Endothelial cell of umbilical vein (primary cell): ENCODE results near the gene CHMP4B. TPM values are rescaled to one million over a fixed set of nuclear protein-coding genes. Genes with fewer than 3 reads are reported as not detected.

Experiments used
- BruUV-seq: library from RNA; stranded (reverse); fragments of 400-500 nt; replicated peaks from 2 replicates; lab custom pipeline; 2021; lab: Mats Ljungman, UMichigan
- CTCF ChIA-PET: fragments of 300-600, 350-600 bp; sonication (Branson Sonifier 250); formaldehyde crosslinking; loops from one replicate; lab custom pipeline; 2021; ENCODE audit warnings: antibody characterized with exemption, inconsistent platforms; lab: Charles Lee
- POLR2A ChIA-PET: fragments of 300-600, 350-600 bp; sonication (Branson Sonifier 250); formaldehyde crosslinking; loops from one replicate; lab custom pipeline; 2021; ENCODE audit warnings: antibody characterized with exemption, inconsistent platforms; lab: Charles Lee
- DNase-seq: peaks from one replicate; pipeline ENCODE4 v3.0.0-alpha.2; 2011; ENCODE audit warnings: low read depth, low spot score
- FAIRE-seq: peaks from 2 replicates; lab custom pipeline; 2011; peaks lifted over from hg19 to GRCh38; lab: Jason Lieb, UNC
- H2AFZ ChIP-seq: 2 replicates; pipeline ENCODE4 v1.6.0; 2012; ENCODE audit warnings: low read depth, low read length, control low read depth, inconsistent platforms
- H3K27ac ChIP-seq: 2 replicates; pipeline ENCODE4 v1.5.1; 2011; ENCODE audit warnings: low read depth, mild to moderate bottlenecking, control low read depth, low read length, moderate library complexity; ENCODE audit not compliant: insufficient read depth
- H3K27me3 ChIP-seq, 2 experiments: 2 replicates each; pipeline versions ENCODE4 v1.6.0 to v1.6.1; 2011; ENCODE audit warnings: low read length in 2 of 2, mixed read lengths in 1 of 2; ENCODE audit not compliant: control insufficient read depth in 2 of 2, insufficient read depth in 2 of 2
- H3K36me3 ChIP-seq, 2 experiments: 2 replicates in 1 of 2; 3 replicates in 1 of 2; pipeline ENCODE4 v1.5.1; 2011; ENCODE audit warnings: low read length in 2 of 2, mild to moderate bottlenecking in 1 of 2, moderate library complexity in 1 of 2; ENCODE audit not compliant: control insufficient read depth in 2 of 2, insufficient read depth in 2 of 2; ENCODE audit errors: extremely low read depth in 1 of 2
- H3K4me1 ChIP-seq: 3 replicates; pipeline ENCODE4 v1.5.1; 2011; ENCODE audit warnings: mild to moderate bottlenecking, low read length; ENCODE audit not compliant: control insufficient read depth, insufficient read depth; ENCODE audit errors: extremely low read depth
- H3K4me2 ChIP-seq: 2 replicates; pipeline ENCODE4 v1.6.1; 2011; ENCODE audit warnings: low read length, control low read depth, mixed read lengths; ENCODE audit not compliant: insufficient read depth
- H3K4me3 ChIP-seq, 3 experiments: fragments of 200-600 bp in 1 of 3; sonication (generic), shearing (Covaris generic) in 1 of 3; replicated peaks in 1 of 3; 2 replicates each; pipeline ENCODE4 v1.5.1; 2011 to 2016; ENCODE audit warnings: control low read depth in 3 of 3, low read length in 3 of 3, mild to moderate bottlenecking in 2 of 3, inconsistent platforms in 1 of 3, low read depth in 1 of 3, moderate library complexity in 1 of 3; ENCODE audit not compliant: insufficient read depth in 1 of 3
- H3K79me2 ChIP-seq: 2 replicates; pipeline ENCODE4 v1.6.0; 2012; ENCODE audit warnings: low read length, inconsistent platforms; ENCODE audit not compliant: control insufficient read depth, insufficient read depth
- H3K9ac ChIP-seq: replicated peaks from 2 replicates; pipeline ENCODE3; 2011; ENCODE audit warnings: low read length, control low read depth; ENCODE audit not compliant: insufficient read depth; ENCODE audit errors: extremely low read depth
- H3K9me1 ChIP-seq: replicated peaks from 3 replicates; pipeline ENCODE4 v1.6.0; 2011; ENCODE audit warnings: mild to moderate bottlenecking, low read length; ENCODE audit not compliant: control insufficient read depth, insufficient read depth; ENCODE audit errors: extremely low read depth
- H3K9me3 ChIP-seq: replicated peaks from 2 replicates; pipeline ENCODE4 v1.5.1; 2012; ENCODE audit warnings: low read length, inconsistent platforms; ENCODE audit not compliant: control insufficient read depth, insufficient read depth
- H4K20me1 ChIP-seq: replicated peaks from 2 replicates; pipeline ENCODE3; 2011; ENCODE audit warnings: mild to moderate bottlenecking, low read length; ENCODE audit not compliant: control insufficient read depth, insufficient read depth; ENCODE audit errors: extremely low read depth
- FOS ChIP-seq: IDR thresholded peaks from 2 replicates; pipeline ENCODE4 v1.6.1; 2011; ENCODE audit warnings: mild to moderate bottlenecking, low read length, moderate library complexity, borderline replicate concordance; ENCODE audit not compliant: insufficient read depth
- GATA2 ChIP-seq: IDR thresholded peaks from 2 replicates; pipeline ENCODE4 v1.7.0; 2011; ENCODE audit warnings: low read depth, mild to moderate bottlenecking, moderate library complexity, mixed read lengths, low read length; ENCODE audit not compliant: insufficient read length, insufficient read depth
- JUN ChIP-seq: IDR thresholded peaks from 2 replicates; pipeline ENCODE4 v1.6.1; 2011; ENCODE audit warnings: borderline replicate concordance, low read depth; ENCODE audit not compliant: insufficient read length, insufficient read depth
- MYC ChIP-seq: IDR thresholded peaks from one replicate; pipeline ENCODE4 v1.6.1; 2011; ENCODE audit warnings: mild to moderate bottlenecking, low read depth, low read length
- POLR2A ChIP-seq: IDR thresholded peaks from 2 replicates; pipeline ENCODE4 v1.6.1; 2012; ENCODE audit warnings: low read depth, mild to moderate bottlenecking, control low read depth, low read length
- POLR2AphosphoS5 ChIP-seq: IDR thresholded peaks from 2 replicates; pipeline ENCODE4 v1.6.1; 2012; ENCODE audit warnings: low read depth, mild to moderate bottlenecking, control low read depth, low read length, moderate library complexity; ENCODE audit not compliant: insufficient read depth
- dilution Hi-C: fragments of 300-500 bp; cut with MboI; formaldehyde crosslinking; loops from one replicate; pipeline ENCODE4 v1.15.0; 2019; ENCODE audit warnings: low sequenced_read_pairs; ENCODE audit not compliant: extremely low pct_ligation_motif_present
- intact Hi-C: fragments of 100-400 bp; cut with micrococcal nuclease; formaldehyde crosslinking; loops from one replicate; pipeline ENCODE4 v1.10.0; 2022
- polyA plus RNA-seq, 4 experiments: library from polyadenylated mRNA; depleted of rRNA in 3 of 4; stranded (reverse) in 3 of 4; unstranded in 1 of 4; fragments of >200 nt; gene quantifications; 2 replicates each; pipeline versions ENCODE4 v1.2.1 to v1.2.3, GENCODE V29; 2011 to 2012; ENCODE audit warnings: missing spikeins in 1 of 4
- total RNA-seq: library from RNA; stranded (reverse); gene quantifications from 2 replicates; pipeline ENCODE4 v1.2.3, GENCODE V29; 2021
- TF ChIP-seq, protein P1 (sequence below): IDR thresholded peaks from 2 replicates; pipeline ENCODE4 v1.6.1; 2011; ENCODE audit not compliant: insufficient read depth, insufficient read length

CHMP4B gene
- total and polyA plus RNA-seq, 2 donors (not counting 3 experiments of a cell fraction or from before 2014, with no cell fraction given), result 64.7 to 112 TPM

DNA sequence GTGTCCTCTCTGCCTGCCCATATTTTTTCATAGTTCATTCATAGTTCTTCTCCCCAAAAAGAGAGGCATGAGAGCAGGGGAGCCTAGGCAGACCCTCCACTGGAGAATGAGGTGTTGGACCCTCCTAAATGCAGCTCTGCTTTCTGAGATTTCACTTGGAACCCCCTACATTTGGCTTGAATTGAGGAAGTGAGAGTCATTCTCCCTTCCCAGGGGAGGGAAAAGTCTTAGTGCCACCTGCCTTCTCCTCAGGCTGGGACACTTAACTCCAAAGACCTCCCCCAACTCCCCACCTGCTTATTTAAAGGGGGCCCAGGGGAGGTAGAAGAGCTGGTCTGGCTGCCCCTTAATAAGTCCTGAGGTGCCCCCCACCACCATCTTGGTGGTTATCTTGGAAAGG lies 78.2 kb downstream of the CHMP4B start:
- dilution Hi-C loops, result no loop called here

DNA sequence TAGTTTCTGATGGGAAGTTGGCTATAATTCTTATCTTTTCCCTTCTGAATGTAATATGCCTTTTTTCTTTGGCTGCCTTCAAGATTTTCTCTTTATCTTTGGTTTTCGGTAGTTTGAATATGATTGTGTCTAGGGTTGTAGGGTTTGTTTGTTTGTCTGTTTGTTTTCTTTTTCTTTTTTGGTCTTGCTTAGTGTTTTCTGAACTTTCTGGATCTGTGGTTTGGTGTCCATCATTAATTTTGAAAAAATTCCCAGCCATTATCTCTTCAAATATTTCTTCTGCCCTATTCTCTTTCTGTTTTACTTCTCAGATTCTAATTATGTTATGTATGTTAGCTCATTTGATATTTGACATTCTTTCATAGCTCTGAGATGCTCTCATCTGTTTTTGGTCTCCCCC lies 79.4 kb downstream of the CHMP4B start:
- Histone ChIP-seq H3K36me3 (no peaks in the 10 kb centered on the region), H2AFZ (no peak overlapping the region), H3K27me3 (peaks cover 18 to 23% of the 10 kb centered on the region in 2 experiments), H3K4me1 (no peaks in the 10 kb centered on the region), H3K27ac (no peak overlapping the region), H3K4me3 (no peak overlapping the region), H3K9me1 (no peaks in the 10 kb centered on the region), H3K79me2 (no peaks in the 10 kb centered on the region), H3K4me2 (no peak overlapping the region), H3K9me3 (no peaks in the 10 kb centered on the region), H4K20me1 (no peaks in the 10 kb centered on the region), H3K9ac (no peak overlapping the region)
- FAIRE-seq, result no peak
- dilution Hi-C loops, result no loop called here
- CTCF ChIA-PET, result interaction anchor here (0.6 kb wide), 1 partner anchor 14 kb away, joined by 3 read pairs; no protein-coding TSS in a partner anchor
- no TSS peak for BruUV-seq
- TF ChIP-seq POLR2A (no peak), FOS (no peak), MYC (no peak), JUN (no peak), POLR2AphosphoS5 (no peak), GATA2 (no peak)
- TF ChIP-seq, protein P1, sequence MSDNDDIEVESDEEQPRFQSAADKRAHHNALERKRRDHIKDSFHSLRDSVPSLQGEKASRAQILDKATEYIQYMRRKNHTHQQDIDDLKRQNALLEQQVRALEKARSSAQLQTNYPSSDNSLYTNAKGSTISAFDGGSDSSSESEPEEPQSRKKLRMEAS, result no peak
- DNase-seq, result no peak
- intact Hi-C loops, result no loop called here
- POLR2A ChIA-PET, result no interaction called here

More for the DNA sequence above, 78.2 kb downstream of the CHMP4B start:
- H3K9ac ChIP-seq, result no peak overlapping the region
- ChIA-PET POLR2A (no interaction called here), CTCF (interaction anchor here (0.8 kb wide), 1 partner anchor 133 kb away, joined by 3 read pairs; no protein-coding TSS in a partner anchor)
- no peaks in the 10 kb centered on the region for H3K9me1 ChIP-seq
- no peaks in the 10 kb centered on the region for H3K9me3 ChIP-seq
- no TSS peak for BruUV-seq
- no peak overlapping the region for H3K4me2 ChIP-seq
- no peak overlapping the region for H3K4me3 ChIP-seq
- H3K36me3 ChIP-seq, result no peaks in the 10 kb centered on the region
- no peaks in the 10 kb centered on the region for H3K79me2 ChIP-seq
- intact Hi-C loops, result no loop called here
- H3K27me3 ChIP-seq, result peaks cover 13 to 15% of the 10 kb centered on the region in 2 experiments
- H3K4me1 ChIP-seq, result no peaks in the 10 kb centered on the region
- H4K20me1 ChIP-seq, result no peaks in the 10 kb centered on the region
- TF ChIP-seq, protein P1, result no peak
- no peak for TF ChIP-seq JUN
- TF ChIP-seq POLR2A, result no peak
- DNase-seq, result no peak
- no peak overlapping the region for H3K27ac ChIP-seq
- no peak overlapping the region for H2AFZ ChIP-seq
- FAIRE-seq, result no peak
